SK-N-SH treated with all-trans-retinoic acid at 6 μM for 48 hours (cell line): Measurements from ENCODE around the gene DOCK7.

Experiments
- OSR1 ChIP-seq: fragments of 250-450 bp; sonication (Bioruptor Pico); IDR thresholded peaks from 2 replicates; pipeline ENCODE4 v1.8.0; 2022; ENCODE audit warnings: moderate library complexity, mild to moderate bottlenecking, inconsistent platforms
- TCF4 ChIP-seq: fragments of 250-450 bp; sonication (Bioruptor Pico); IDR thresholded peaks from 2 replicates; pipeline ENCODE4 v1.8.0; 2021; ENCODE audit warnings: mild to moderate bottlenecking, moderate library complexity, borderline replicate concordance
- TOX ChIP-seq: fragments of 250-450 bp; sonication (Bioruptor Pico); IDR thresholded peaks from 2 replicates; pipeline ENCODE4 v1.8.0; 2021; ENCODE audit warnings: mild to moderate bottlenecking, moderate library complexity, borderline replicate concordance

GRCh38 chr1:62494137-62494536 is 194.0 kb downstream of the DOCK7 start:
- TF ChIP-seq OSR1 = no peak
- TF ChIP-seq TCF4 (CRISPR knock-in tag) = no peak
- TF ChIP-seq TOX (CRISPR knock-in tag) = no peak
